Loucy (cell line): ENCODE data around the gene TEDC2.

ENCODE experiments used
- CTCF ChIP-seq: fragments of 200-600 bp; sonication (generic); conservative IDR thresholded peaks from 2 replicates; pipeline ENCODE4 v1.5.1; 2014; ENCODE audit warnings: mild to moderate bottlenecking, antibody characterized with exemption, low read length
- EZH2phosphoT487 ChIP-seq: fragments of 200-600 bp; IDR thresholded peaks from 2 replicates; pipeline ENCODE4 v1.6.1; 2018; ENCODE audit warnings: antibody characterized with exemption, mild to moderate bottlenecking, moderate library complexity, borderline replicate concordance

- TF ChIP-seq CTCF (no peak), EZH2phosphoT487 (no peak)
These were observed 9.7 kb downstream of the TEDC2 start for GRCh38 chr16:2469399-2470233.
